IMR-90 (cell line): ENCODE results near the gene C11orf71.

Experiments
- CEBPB ChIP-seq: IDR thresholded peaks from 2 replicates; pipeline ENCODE4 v1.6.1; 2012; ENCODE audit warnings: low read depth, low read length, improper control_type of control experiment
- FOS ChIP-seq: fragments of 150-350 bp; IDR thresholded peaks from 2 replicates; pipeline ENCODE4 v1.6.1; 2016; ENCODE audit warnings: low read depth, low read length
- MAFK ChIP-seq: IDR thresholded peaks from 2 replicates; pipeline ENCODE4 v1.6.1; 2012; ENCODE audit warnings: low read depth, low read length, improper control_type of control experiment
- MAZ ChIP-seq: IDR thresholded peaks from 2 replicates; pipeline ENCODE4 v1.6.1; 2012; ENCODE audit warnings: low read depth, mild to moderate bottlenecking, low read length, improper control_type of control experiment, moderate library complexity, borderline replicate concordance
- MXI1 ChIP-seq: IDR thresholded peaks from 2 replicates; pipeline ENCODE4 v1.6.1; 2012; ENCODE audit warnings: low read depth, mild to moderate bottlenecking, low read length, moderate library complexity, borderline replicate concordance
- POLR2A ChIP-seq: IDR thresholded peaks from 2 replicates; pipeline ENCODE4 v1.6.1; 2012; ENCODE audit warnings: mild to moderate bottlenecking, low read depth, low read length
- RAD21 ChIP-seq: IDR thresholded peaks from 2 replicates; pipeline ENCODE4 v1.6.1; 2012; ENCODE audit warnings: low read length, improper control_type of control experiment
- RCOR1 ChIP-seq: IDR thresholded peaks from 2 replicates; pipeline ENCODE4 v1.6.1; 2012; ENCODE audit warnings: mild to moderate bottlenecking, low read length, improper control_type of control experiment; ENCODE audit not compliant: insufficient replicate concordance
- RFX5 ChIP-seq: IDR thresholded peaks from 2 replicates; pipeline ENCODE4 v1.8.0; 2012; ENCODE audit warnings: low read depth, mild to moderate bottlenecking, low read length, moderate library complexity
- TF ChIP-seq, protein P1 (sequence below): conservative IDR thresholded peaks from 2 replicates; pipeline ENCODE4 v1.5.1; 2012; ENCODE audit warnings: mild to moderate bottlenecking, low read depth, low read length, improper control_type of control experiment
- TF ChIP-seq, protein P2 (sequence below): fragments of 150-350 bp; IDR thresholded peaks from 2 replicates; pipeline ENCODE4 v1.6.1; 2017; ENCODE audit warnings: mild to moderate bottlenecking, antibody characterized with exemption, low read length, low read depth
- TF ChIP-seq, protein P3 (sequence below): fragments of 150-350 bp; IDR thresholded peaks from 2 replicates; pipeline ENCODE4 v1.6.1; 2016; ENCODE audit warnings: low read depth, mild to moderate bottlenecking, low read length, moderate library complexity, borderline replicate concordance

DNA sequence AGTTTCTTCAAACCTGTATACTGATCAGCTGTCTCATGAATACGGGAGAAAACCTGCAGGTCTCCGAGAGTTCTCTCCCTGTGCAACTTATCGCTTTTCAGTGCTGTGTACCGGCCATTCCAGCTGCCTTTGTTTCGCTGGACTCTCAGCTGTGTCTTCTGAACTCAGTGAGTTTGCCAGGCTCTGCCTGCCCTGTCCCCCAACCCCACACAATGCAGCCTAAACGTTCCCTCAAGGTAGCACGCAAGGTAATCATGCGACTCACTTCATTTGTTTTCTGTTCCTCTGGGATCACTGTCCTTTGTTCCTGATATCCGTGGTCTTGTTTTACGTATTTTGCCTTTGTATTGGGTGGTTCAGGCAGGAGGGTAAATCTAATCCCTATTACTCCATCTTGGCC lies 13.6 kb upstream of the C11orf71 start:
- TF ChIP-seq, protein P1, sequence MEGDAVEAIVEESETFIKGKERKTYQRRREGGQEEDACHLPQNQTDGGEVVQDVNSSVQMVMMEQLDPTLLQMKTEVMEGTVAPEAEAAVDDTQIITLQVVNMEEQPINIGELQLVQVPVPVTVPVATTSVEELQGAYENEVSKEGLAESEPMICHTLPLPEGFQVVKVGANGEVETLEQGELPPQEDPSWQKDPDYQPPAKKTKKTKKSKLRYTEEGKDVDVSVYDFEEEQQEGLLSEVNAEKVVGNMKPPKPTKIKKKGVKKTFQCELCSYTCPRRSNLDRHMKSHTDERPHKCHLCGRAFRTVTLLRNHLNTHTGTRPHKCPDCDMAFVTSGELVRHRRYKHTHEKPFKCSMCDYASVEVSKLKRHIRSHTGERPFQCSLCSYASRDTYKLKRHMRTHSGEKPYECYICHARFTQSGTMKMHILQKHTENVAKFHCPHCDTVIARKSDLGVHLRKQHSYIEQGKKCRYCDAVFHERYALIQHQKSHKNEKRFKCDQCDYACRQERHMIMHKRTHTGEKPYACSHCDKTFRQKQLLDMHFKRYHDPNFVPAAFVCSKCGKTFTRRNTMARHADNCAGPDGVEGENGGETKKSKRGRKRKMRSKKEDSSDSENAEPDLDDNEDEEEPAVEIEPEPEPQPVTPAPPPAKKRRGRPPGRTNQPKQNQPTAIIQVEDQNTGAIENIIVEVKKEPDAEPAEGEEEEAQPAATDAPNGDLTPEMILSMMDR, result no peak
- TF ChIP-seq RFX5 (no peak), MAFK (no peak), POLR2A (no peak), FOS (no peak), RAD21 (no peak), CEBPB (no peak), MXI1 (no peak), RCOR1 (no peak), MAZ (no peak)
- TF ChIP-seq, protein P2, sequence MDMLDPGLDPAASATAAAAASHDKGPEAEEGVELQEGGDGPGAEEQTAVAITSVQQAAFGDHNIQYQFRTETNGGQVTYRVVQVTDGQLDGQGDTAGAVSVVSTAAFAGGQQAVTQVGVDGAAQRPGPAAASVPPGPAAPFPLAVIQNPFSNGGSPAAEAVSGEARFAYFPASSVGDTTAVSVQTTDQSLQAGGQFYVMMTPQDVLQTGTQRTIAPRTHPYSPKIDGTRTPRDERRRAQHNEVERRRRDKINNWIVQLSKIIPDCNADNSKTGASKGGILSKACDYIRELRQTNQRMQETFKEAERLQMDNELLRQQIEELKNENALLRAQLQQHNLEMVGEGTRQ, result no peak
- TF ChIP-seq, protein P3, sequence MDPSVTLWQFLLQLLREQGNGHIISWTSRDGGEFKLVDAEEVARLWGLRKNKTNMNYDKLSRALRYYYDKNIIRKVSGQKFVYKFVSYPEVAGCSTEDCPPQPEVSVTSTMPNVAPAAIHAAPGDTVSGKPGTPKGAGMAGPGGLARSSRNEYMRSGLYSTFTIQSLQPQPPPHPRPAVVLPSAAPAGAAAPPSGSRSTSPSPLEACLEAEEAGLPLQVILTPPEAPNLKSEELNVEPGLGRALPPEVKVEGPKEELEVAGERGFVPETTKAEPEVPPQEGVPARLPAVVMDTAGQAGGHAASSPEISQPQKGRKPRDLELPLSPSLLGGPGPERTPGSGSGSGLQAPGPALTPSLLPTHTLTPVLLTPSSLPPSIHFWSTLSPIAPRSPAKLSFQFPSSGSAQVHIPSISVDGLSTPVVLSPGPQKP, result no peak
